Muscle layer of duodenum (tissue), 2 donors: ENCODE results near the gene SPRY4.

Experiments
- H3K27ac ChIP-seq: one replicate; pipeline ENCODE4 v1.7.0; 2013; ENCODE audit warnings: mild to moderate bottlenecking, low read length
- H3K27me3 ChIP-seq: one replicate; pipeline ENCODE4 v1.7.0; 2013; ENCODE audit warnings: low read depth, mild to moderate bottlenecking, control low read depth, low read length
- H3K36me3 ChIP-seq, 2 donors: one replicate each; pipeline ENCODE4 v1.7.0; 2013; ENCODE audit warnings: low read length in 2 of 2, control low read depth in 1 of 2, mild to moderate bottlenecking in 1 of 2; ENCODE audit not compliant: insufficient read depth in 2 of 2, control insufficient read depth in 1 of 2
- H3K4me1 ChIP-seq, 2 donors: one replicate each; pipeline ENCODE4 v1.7.0; 2013; ENCODE audit warnings: low read length in 2 of 2, mild to moderate bottlenecking in 2 of 2, control low read depth in 1 of 2, moderate library complexity in 1 of 2; ENCODE audit not compliant: insufficient read depth in 2 of 2, control insufficient read depth in 1 of 2
- H3K4me3 ChIP-seq, 2 donors: one replicate each; pipeline ENCODE4 v1.7.0; 2013; ENCODE audit warnings: low read length in 2 of 2, low read depth in 1 of 2, mild to moderate bottlenecking in 1 of 2
- H3K9me3 ChIP-seq, 2 donors: one replicate each; pipeline ENCODE4 v1.7.0; 2013; ENCODE audit warnings: low read length in 2 of 2, control low read depth in 1 of 2, mild to moderate bottlenecking in 1 of 2; ENCODE audit not compliant: control insufficient read depth in 1 of 2
- donor health status: healthy.

Gene SPRY4

GRCh38 chr5:142320851-142321560, 3.8 kb downstream of the SPRY4 start:
- Histone ChIP-seq H3K27me3 (no peaks in the 10 kb centered on the region), H3K4me3 (peak overlapping the region; percentile 45 to 48), H3K4me1 (peaks cover 0 to 34% of the 10 kb centered on the region in 2 donors)

GRCh38 chr5:142320430-142320738, 4.4 kb downstream of the SPRY4 start:
- peak overlapping the region; percentile 60 for H3K27ac ChIP-seq
- no peaks in the 10 kb centered on the region for H3K9me3 ChIP-seq
- H3K4me1 ChIP-seq, result peaks cover 0 to 35% of the 10 kb centered on the region in 2 donors
- H3K4me3 ChIP-seq, result peak overlapping the region; percentile 45 to 48
- peaks cover 0 to 10% of the 10 kb centered on the region in 2 donors for H3K36me3 ChIP-seq
- H3K27me3 ChIP-seq, result no peaks in the 10 kb centered on the region

More at GRCh38 chr5:142320851-142321560, 3.8 kb downstream of the SPRY4 start:
- H3K27ac ChIP-seq, result peak overlapping the region; percentile 60
- H3K9me3 ChIP-seq, result no peaks in the 10 kb centered on the region
- H3K36me3 ChIP-seq, result peaks cover 0 to 10% of the 10 kb centered on the region in 2 donors

- H3K4me3 ChIP-seq, result peak overlapping the region; percentile 45 to 48
Measured at GRCh38 chr5:142319560-142320429, 5.0 kb downstream of the SPRY4 start.

GRCh38 chr5:142319105-142319504, 5.7 kb downstream of the SPRY4 start:
- no peaks in the 10 kb centered on the region for H3K9me3 ChIP-seq
- no peaks in the 10 kb centered on the region for H3K27me3 ChIP-seq
- peaks cover under 1 to 11% of the 10 kb centered on the region in 2 donors for H3K36me3 ChIP-seq
- peaks cover 0 to 37% of the 10 kb centered on the region in 2 donors for H3K4me1 ChIP-seq
- H3K27ac ChIP-seq, result no peak overlapping the region
- H3K4me3 ChIP-seq, result peak overlapping the region in 1 of 2 donors; percentile 15

More at GRCh38 chr5:142319560-142320429, 5.0 kb downstream of the SPRY4 start:
- H3K4me1 ChIP-seq, result peaks cover 0 to 33% of the 10 kb centered on the region in 2 donors
- no peak overlapping the region for H3K27ac ChIP-seq
- H3K9me3 ChIP-seq, result no peaks in the 10 kb centered on the region
- H3K27me3 ChIP-seq, result no peaks in the 10 kb centered on the region
- peaks cover 0 to 10% of the 10 kb centered on the region in 2 donors for H3K36me3 ChIP-seq

- Histone ChIP-seq H3K27me3 (no peaks in the 10 kb centered on the region), H3K4me1 (peaks cover 0 to 31% of the 10 kb centered on the region in 2 donors), H3K36me3 (peaks cover 4 to 9% of the 10 kb centered on the region in 2 donors), H3K9me3 (no peaks in the 10 kb centered on the region), H3K4me3 (no peak overlapping the region), H3K27ac (no peak overlapping the region)
Measured at GRCh38 chr5:142317753-142318152, 7.1 kb downstream of the SPRY4 start.

- H3K4me3 ChIP-seq, result no peak overlapping the region
- peaks cover 0 to 31% of the 10 kb centered on the region in 2 donors for H3K4me1 ChIP-seq
- H3K27ac ChIP-seq, result no peak overlapping the region
- H3K9me3 ChIP-seq, result no peaks in the 10 kb centered on the region
- H3K27me3 ChIP-seq, result no peaks in the 10 kb centered on the region
- H3K36me3 ChIP-seq, result peaks cover 4 to 9% of the 10 kb centered on the region in 2 donors
Measured at GRCh38 chr5:142317173-142317572, 7.6 kb downstream of the SPRY4 start.

- H3K4me3 ChIP-seq, result no peak overlapping the region
- peaks cover 0 to 31% of the 10 kb centered on the region in 2 donors for H3K4me1 ChIP-seq
- H3K27me3 ChIP-seq, result no peaks in the 10 kb centered on the region
- H3K9me3 ChIP-seq, result no peaks in the 10 kb centered on the region
- no peak overlapping the region for H3K27ac ChIP-seq
- H3K36me3 ChIP-seq, result peaks cover 4 to 9% of the 10 kb centered on the region in 2 donors
Measured at GRCh38 chr5:142316681-142317080, 8.1 kb downstream of the SPRY4 start.

GRCh38 chr5:142316051-142316450, 8.8 kb downstream of the SPRY4 start:
- no peaks in the 10 kb centered on the region for H3K9me3 ChIP-seq
- H3K4me3 ChIP-seq, result no peak overlapping the region
- H3K27me3 ChIP-seq, result no peaks in the 10 kb centered on the region
- peaks cover 4 to 9% of the 10 kb centered on the region in 2 donors for H3K36me3 ChIP-seq
- H3K4me1 ChIP-seq, result peaks cover 0 to 35% of the 10 kb centered on the region in 2 donors
- H3K27ac ChIP-seq, result no peak overlapping the region

GRCh38 chr5:142315096-142315900, 9.5 kb downstream of the SPRY4 start:
- H3K27ac ChIP-seq, result no peak overlapping the region
- peaks cover 0 to 35% of the 10 kb centered on the region in 2 donors for H3K4me1 ChIP-seq
- peaks cover 4 to 9% of the 10 kb centered on the region in 2 donors for H3K36me3 ChIP-seq
- no peak overlapping the region for H3K4me3 ChIP-seq
- H3K9me3 ChIP-seq, result no peaks in the 10 kb centered on the region
- H3K27me3 ChIP-seq, result no peaks in the 10 kb centered on the region

- H3K27ac ChIP-seq, result no peak overlapping the region
- no peaks in the 10 kb centered on the region for H3K9me3 ChIP-seq
- no peak overlapping the region for H3K4me3 ChIP-seq
- peaks cover 0 to 35% of the 10 kb centered on the region in 2 donors for H3K4me1 ChIP-seq
- peaks cover 4 to 9% of the 10 kb centered on the region in 2 donors for H3K36me3 ChIP-seq
- no peaks in the 10 kb centered on the region for H3K27me3 ChIP-seq
Measured at GRCh38 chr5:142314606-142315005, 10.2 kb downstream of the SPRY4 start.

- H3K4me1 ChIP-seq, result peaks cover 0 to 35% of the 10 kb centered on the region in 2 donors
- no peak overlapping the region for H3K27ac ChIP-seq
- H3K9me3 ChIP-seq, result no peaks in the 10 kb centered on the region
- peaks cover 4 to 9% of the 10 kb centered on the region in 2 donors for H3K36me3 ChIP-seq
- H3K27me3 ChIP-seq, result no peaks in the 10 kb centered on the region
- H3K4me3 ChIP-seq, result no peak overlapping the region
Measured at GRCh38 chr5:142314109-142314508, 10.7 kb downstream of the SPRY4 start.
